Heart left ventricle (tissue), 16 donors: Measurements from ENCODE around the gene HIBADH. TPM values are rescaled to one million over a fixed set of nuclear protein-coding genes. Genes with fewer than 3 reads are reported as not detected.

Experiments
- ATAC-seq, 4 donors: fragments of 200-7000 bp; cut with Tn5 transposase; one replicate each; pipeline ENCODE4 v1.9.1; 2020 to 2022; ENCODE audit warnings: moderate library complexity in 4 of 4, mild to moderate bottlenecking in 3 of 4, moderate number of reproducible peaks in 1 of 4
- DNase-seq, 5 donors: peaks; one replicate each; pipeline ENCODE4 v3.0.0-alpha.2; 2020
- H3K27ac ChIP-seq, 12 donors: fragments of 200-600 bp; sonication (generic) in 4 of 12; one replicate each; pipeline versions ENCODE4 v1.5.0 to v1.8.0; 2016 to 2022; ENCODE audit warnings: mild to moderate bottlenecking in 2 of 12
- H3K27me3 ChIP-seq, 9 donors: fragments of 200-600 bp; sonication (generic) in 2 of 9; one replicate each; pipeline versions ENCODE4 v1.5.1 to v1.8.0; 2016 to 2022; ENCODE audit warnings: mild to moderate bottlenecking in 3 of 9
- H3K36me3 ChIP-seq, 9 donors: fragments of 200-600 bp; sonication (generic) in 2 of 9; one replicate each; pipeline versions ENCODE4 v1.5.0 to v1.8.0; 2018 to 2022; ENCODE audit warnings: mild to moderate bottlenecking in 2 of 9
- H3K4me1 ChIP-seq, 12 donors: fragments of 200-600 bp; sonication (generic) in 4 of 12; one replicate each; pipeline versions ENCODE4 v1.5.0 to v1.8.0; 2016 to 2022; ENCODE audit warnings: mild to moderate bottlenecking in 3 of 12
- H3K4me3 ChIP-seq, 12 donors: fragments of 200-600 bp; sonication (generic) in 4 of 12; one replicate each; pipeline versions ENCODE4 v1.5.0 to v1.8.0; 2017 to 2022; ENCODE audit warnings: mild to moderate bottlenecking in 9 of 12, moderate library complexity in 4 of 12
- H3K9me3 ChIP-seq, 12 donors: fragments of 200-600 bp; sonication (generic) in 4 of 12; one replicate each; pipeline versions ENCODE4 v1.5.0 to v1.8.0; 2016 to 2022; ENCODE audit warnings: mild to moderate bottlenecking in 1 of 12
- POLR2A ChIP-seq, 2 donors: fragments of 450-650 bp; IDR thresholded peaks; one replicate each; pipeline ENCODE4 v1.6.1; 2017; ENCODE audit warnings: antibody characterized with exemption in 2 of 2, mild to moderate bottlenecking in 2 of 2, moderate library complexity in 2 of 2
- WGBS, 4 donors: extraction: QIAGEN DNeasy Blood & Tissue Kit in 2 of 4; methylation state at CpG; one replicate each; pipeline versions ENCODE4 v1.1.5 to v1.1.7; 2013 to 2018; 5-methylcytosine and 5-hydroxymethylcytosine counted together
- intact Hi-C, 10 donors: fragments of 100-400 bp; cut with DNase I; formaldehyde crosslinking; loops; one replicate each; pipeline versions ENCODE4 v1.11.1 to v1.14.2; 2022
- polyA plus RNA-seq, 2 donors: library from polyadenylated mRNA; stranded (reverse); fragments of 200-250 nt; gene quantifications; one replicate each; pipeline ENCODE4 v1.2.3, GENCODE V29; 2013
- total RNA-seq, 9 donors: library from RNA; depleted of rRNA in 2 of 9; stranded (reverse); fragments of >200 nt in 2 of 9; fragmentation: NEBNext Ultra II Directional in 3 of 9; extraction: Animal tissue kit (Norgen Biotek cat#: 25700) in 3 of 9; gene quantifications; one replicate each; pipeline versions ENCODE4 v1.1.0 to v1.2.4, GENCODE V29; 2016 to 2023
- TF ChIP-seq, protein P1 (sequence below), 12 donors: fragments of 200-600 bp; sonication (generic) in 4 of 12; IDR thresholded peaks; one replicate each; pipeline versions ENCODE4 v1.5.0 to v1.8.0; 2018 to 2022; ENCODE audit warnings: antibody characterized with exemption in 12 of 12, mild to moderate bottlenecking in 5 of 12
- donor health status: ischemic (EF 13 %, LVEDD 7.1; RV severe dilation, severe dysfunction).
- donor health status: healthy with polysubstance abuse.
- donor health status: DM: no; HTN: yes; CAD: no.
- donor health status: DM: no; HTN: no; CAD: no.
- donor health status: ischemic (EF 25% LVEDD 6.9; RV normal size, moderate dysfunction).
- donor health status: ischemic (EF 25% LVEDD 5.7; RV mildly dilated, moderate dysfunction).
- donor health status: healthy.
- donor health status: DM: yes; HTN: yes; CAD: no.
- donor health status: ischemic (EF 35%, LVEDD 5.7; RV mildly dilated, moderate dysfunction).
- donor health status: nonischemic (EF 11% LVEDD 7.7; RV severe dilation, severe dysfunction).
- donor health status: DM: yes; HTN: yes; CAD: no.
- donor health status: PGD.
- donor health status: ischemic (EF 29% LVEDD 5.4; RV normal size, mild dysfunction).
- donor health status: nonischemic (EF 23%, LVEDD 6.1; RV moderate dilation, normal function).

Gene HIBADH
- total and polyA plus RNA-seq, 11 donors, result 34.4 to 107 (median 69.3) TPM

DNA sequence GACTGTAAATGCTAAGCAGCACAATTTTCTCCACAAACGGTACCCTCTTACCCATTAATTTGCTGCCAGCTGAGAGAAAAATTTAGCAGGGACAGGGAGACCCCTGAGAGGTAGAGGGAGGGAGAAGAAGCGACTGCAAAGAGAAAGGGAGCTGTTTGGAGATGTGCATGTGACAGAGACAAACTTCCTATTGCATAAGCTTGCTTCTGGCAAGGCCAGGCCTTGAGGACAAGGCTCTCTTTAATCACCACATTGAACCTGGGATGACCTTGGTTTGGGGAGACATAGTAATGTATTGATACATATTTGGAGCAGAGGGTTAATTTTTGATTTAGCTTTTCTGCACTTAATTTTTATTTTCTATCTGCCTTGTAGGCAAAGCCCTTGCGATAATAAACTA, 31.1 kb upstream of the HIBADH start:
- no peaks in the 10 kb centered on the region for H3K9me3 ChIP-seq
- H3K4me1 ChIP-seq, result peaks cover 0 to 16% (median 0%) of the 10 kb centered on the region in 12 donors
- no peak overlapping the region for H3K4me3 ChIP-seq
- peak in 2 of 4 donors; percentile 43 to 51 for ATAC-seq
- 71 to 84% (median 74%) methylated on average over 3 of the region's 3 CpGs for WGBS, 4 donors
- no peaks in the 10 kb centered on the region for H3K36me3 ChIP-seq
- no peak overlapping the region for H3K27ac ChIP-seq
- no peaks in the 10 kb centered on the region for H3K27me3 ChIP-seq
- intact Hi-C loops, result no loop called here
- no peak for DNase-seq
- TF ChIP-seq POLR2A (IDR thresholded peaks at IDR 0.05), result no peak
- TF ChIP-seq, protein P1, sequence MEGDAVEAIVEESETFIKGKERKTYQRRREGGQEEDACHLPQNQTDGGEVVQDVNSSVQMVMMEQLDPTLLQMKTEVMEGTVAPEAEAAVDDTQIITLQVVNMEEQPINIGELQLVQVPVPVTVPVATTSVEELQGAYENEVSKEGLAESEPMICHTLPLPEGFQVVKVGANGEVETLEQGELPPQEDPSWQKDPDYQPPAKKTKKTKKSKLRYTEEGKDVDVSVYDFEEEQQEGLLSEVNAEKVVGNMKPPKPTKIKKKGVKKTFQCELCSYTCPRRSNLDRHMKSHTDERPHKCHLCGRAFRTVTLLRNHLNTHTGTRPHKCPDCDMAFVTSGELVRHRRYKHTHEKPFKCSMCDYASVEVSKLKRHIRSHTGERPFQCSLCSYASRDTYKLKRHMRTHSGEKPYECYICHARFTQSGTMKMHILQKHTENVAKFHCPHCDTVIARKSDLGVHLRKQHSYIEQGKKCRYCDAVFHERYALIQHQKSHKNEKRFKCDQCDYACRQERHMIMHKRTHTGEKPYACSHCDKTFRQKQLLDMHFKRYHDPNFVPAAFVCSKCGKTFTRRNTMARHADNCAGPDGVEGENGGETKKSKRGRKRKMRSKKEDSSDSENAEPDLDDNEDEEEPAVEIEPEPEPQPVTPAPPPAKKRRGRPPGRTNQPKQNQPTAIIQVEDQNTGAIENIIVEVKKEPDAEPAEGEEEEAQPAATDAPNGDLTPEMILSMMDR (IDR thresholded peaks at IDR 0.05), result no peak

GRCh38 chr7:27690649-27691048, 28.0 kb upstream of the HIBADH start:
- H3K27me3 ChIP-seq, result no peaks in the 10 kb centered on the region
- ATAC-seq (no peak), DNase-seq (no peak)
- no peak overlapping the region for H3K4me3 ChIP-seq
- peaks cover 0 to 12% (median 0%) of the 10 kb centered on the region in 12 donors for H3K9me3 ChIP-seq
- intact Hi-C loops, result no loop called here
- peaks cover 0 to 11% (median 0%) of the 10 kb centered on the region in 12 donors for H3K4me1 ChIP-seq
- no peak overlapping the region for H3K27ac ChIP-seq
- H3K36me3 ChIP-seq, result no peaks in the 10 kb centered on the region
- TF ChIP-seq, protein P1 (IDR thresholded peaks at IDR 0.05), result no peak
- TF ChIP-seq POLR2A (IDR thresholded peaks at IDR 0.05), result no peak

DNA sequence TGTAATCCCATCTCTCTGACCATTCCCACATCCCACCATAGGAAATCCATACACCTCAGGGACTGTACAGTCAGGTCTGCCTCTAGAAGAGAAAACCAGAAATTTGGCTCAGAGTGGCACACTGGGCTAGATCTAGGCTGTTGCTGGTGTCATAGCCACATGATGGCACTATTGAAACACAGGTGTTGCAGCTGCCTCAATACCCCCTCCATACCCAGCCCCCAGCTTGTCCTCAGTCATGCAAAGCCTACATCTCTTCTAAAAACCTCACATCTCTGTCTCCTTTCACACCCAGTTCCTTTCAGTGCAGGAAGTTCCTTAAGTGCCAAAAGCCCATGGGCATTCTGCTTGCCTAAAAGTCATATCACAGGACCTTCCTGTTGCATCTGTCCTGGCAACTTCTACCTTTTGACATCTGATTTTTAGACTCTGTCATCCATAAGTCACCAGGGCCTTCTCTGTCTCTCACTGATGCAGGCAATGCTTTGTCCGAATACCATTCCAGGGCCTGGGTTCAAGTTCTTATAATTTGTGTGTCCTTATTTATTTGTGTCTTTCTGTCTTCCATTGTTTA, 27.0 kb upstream of the HIBADH start:
- WGBS, 4 donors, result 88 to 97% (median 95%) methylated on average over 1 of the region's 1 CpG
- DNase-seq (no peak), ATAC-seq (peak in 3 of 4 donors; percentile 47 to 61 (median 51))
- Histone ChIP-seq H3K27ac (no peak overlapping the region), H3K27me3 (no peaks in the 10 kb centered on the region), H3K4me1 (peaks cover 0 to 11% (median 0%) of the 10 kb centered on the region in 12 donors), H3K36me3 (no peaks in the 10 kb centered on the region), H3K4me3 (no peak overlapping the region), H3K9me3 (peaks cover 0 to 12% (median 0%) of the 10 kb centered on the region in 12 donors)
- TF ChIP-seq, protein P1 (IDR thresholded peaks at IDR 0.05), result peak in 9 of 12 donors; percentile 3 to 48 (median 26)
- no peak for TF ChIP-seq POLR2A (IDR thresholded peaks at IDR 0.05)
- intact Hi-C loops, result no loop called here

DNA sequence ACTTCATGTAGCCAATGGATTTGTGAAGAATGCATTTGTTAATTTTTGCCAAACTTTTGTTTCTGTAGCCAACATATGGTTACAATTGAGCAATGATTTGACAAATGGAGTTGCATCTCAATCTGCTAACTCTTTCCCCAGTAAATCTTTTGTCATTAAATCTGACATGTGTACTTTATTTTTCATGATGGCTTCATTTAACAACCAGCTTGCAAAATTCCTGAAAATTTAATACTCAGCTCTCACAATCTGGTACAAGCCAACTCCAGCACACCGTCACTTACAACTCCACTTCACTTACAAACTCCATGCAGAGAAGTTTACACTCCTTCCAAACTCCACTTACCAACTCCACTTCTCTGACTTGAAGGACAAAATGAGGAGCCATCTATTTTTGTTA, 26.5 kb upstream of the HIBADH start:
- Histone ChIP-seq H3K27me3 (no peaks in the 10 kb centered on the region), H3K27ac (no peak overlapping the region), H3K36me3 (no peaks in the 10 kb centered on the region), H3K4me3 (no peak overlapping the region), H3K4me1 (peaks cover 0 to 9% (median 0%) of the 10 kb centered on the region in 12 donors), H3K9me3 (peaks cover 0 to 12% (median 0%) of the 10 kb centered on the region in 12 donors)
- DNase-seq (no peak), ATAC-seq (no peak)
- 95 to 100% (median 97%) methylated on average over 1 of the region's 1 CpG for WGBS, 4 donors
- TF ChIP-seq POLR2A (IDR thresholded peaks at IDR 0.05), result no peak
- TF ChIP-seq, protein P1 (IDR thresholded peaks at IDR 0.05), result no peak
- intact Hi-C loops, result no loop called here
